GM19455 (cell line): ENCODE data around the gene SOD3.

Experiments used
- ATAC-seq: cut with Tn5 transposase; IDR thresholded peaks from one replicate; pipeline ENCODE4 v1.9.1; 2021; ENCODE audit not compliant: unreplicated experiment

The SOD3 gene

DNA sequence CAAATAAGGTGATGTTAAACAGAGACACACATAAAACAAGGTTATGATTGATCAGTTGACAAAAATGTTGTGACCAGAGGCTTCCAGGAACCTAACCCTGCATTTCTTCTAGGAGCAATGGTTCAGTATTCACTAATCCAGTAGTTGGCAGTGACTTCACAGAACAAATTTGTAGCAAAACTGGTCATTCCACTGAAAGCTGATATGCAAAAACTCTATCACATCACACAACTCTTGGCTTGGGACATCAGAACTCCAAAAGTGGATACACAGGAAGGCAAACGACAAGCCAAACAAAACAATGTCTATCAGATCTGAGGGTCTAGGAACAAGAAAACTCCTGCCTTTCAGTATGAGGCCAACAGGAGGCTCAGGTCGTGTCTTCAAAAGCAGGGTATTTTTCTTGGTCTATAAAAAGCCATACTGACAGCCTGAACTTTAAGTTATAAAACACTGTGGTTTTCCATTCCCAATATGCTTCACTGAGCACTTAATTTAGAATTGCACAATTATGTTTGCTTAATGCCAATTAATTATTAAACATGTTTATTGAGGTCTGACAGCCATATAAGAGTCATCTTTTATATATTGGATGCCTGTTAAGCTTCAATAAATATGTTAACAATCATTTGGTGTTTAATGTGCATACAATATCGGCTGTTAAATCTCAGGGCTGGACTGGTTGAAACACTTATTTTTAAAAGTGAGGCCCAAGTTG lies 45.6 kb downstream of the SOD3 start:
- no peak for ATAC-seq

- ATAC-seq = no peak
These were observed 47.0 kb downstream of the SOD3 start for GRCh38 chr4:24842356-24842755.

DNA sequence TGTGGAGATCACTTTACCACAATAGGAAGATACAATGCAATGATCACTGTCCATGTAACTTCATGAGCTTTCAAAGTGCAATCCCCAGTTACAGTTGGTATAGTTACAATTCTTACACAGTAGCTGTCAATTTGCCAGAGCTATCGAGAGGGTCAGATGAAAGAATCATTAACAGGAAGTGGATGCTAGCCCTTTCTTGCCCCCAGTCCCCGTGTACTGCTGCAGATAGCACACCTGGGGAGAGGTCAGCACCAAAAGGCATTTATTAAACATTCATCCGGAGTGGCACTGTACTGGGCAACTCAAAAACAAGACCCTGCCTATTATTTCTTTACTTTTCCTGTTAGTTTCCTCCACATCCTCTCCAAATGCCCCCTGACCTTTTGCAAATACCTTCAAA lies 47.7 kb downstream of the SOD3 start:
- ATAC-seq = no peak

DNA sequence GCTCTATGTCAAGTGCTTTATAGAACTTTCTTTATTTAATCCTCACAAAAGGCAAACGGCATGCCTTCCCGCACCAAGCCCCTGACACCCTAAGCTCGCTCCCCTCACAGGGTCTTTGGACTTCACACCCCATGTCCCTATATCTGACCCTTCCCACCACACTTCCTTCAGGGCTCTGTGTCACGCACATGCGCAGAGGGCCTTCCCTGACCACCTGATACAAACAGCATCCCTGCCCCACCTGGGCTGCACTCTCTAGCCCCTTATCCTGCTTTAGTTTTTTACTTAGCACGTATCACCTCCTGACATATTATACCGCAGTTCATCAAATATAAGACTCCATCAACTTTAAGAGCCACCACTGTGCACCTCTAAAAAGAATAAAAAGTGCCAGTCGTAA lies 49.8 kb downstream of the SOD3 start:
- no peak for ATAC-seq

- ATAC-seq = no peak
These were observed 50.5 kb downstream of the SOD3 start for GRCh38 chr4:24845902-24846301.

- ATAC-seq = no peak
These were observed 51.3 kb downstream of the SOD3 start for GRCh38 chr4:24846716-24847115.

- no peak for ATAC-seq
These were observed 54.0 kb downstream of the SOD3 start for GRCh38 chr4:24849351-24849750.

DNA sequence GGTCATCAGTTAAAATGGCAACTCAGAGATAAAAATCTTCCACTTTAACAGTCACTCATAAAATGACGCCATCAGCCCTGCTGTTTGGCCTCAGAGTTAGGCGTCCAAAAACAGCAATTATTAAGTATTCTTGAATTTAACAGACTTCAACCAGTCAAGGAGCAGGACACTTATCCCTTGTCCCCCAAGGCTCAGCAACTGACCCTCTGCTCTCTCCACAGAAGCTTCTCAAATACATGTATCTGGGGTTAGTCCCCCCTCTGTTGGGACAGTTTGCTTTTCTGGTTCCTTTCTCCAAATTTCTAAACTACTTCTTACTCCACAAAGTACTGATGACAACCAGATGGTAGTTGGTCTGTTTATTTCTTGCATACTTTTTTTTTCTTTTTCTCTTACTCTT lies 54.4 kb downstream of the SOD3 start:
- ATAC-seq = no peak
